Measurements from ENCODE around the gene MYEF2. TPM values are rescaled to one million over a fixed set of nuclear protein-coding genes. Genes with fewer than 3 reads are reported as not detected.

MYEF2 gene
- total RNA-seq, 1 experiment from 2014 or later = 27.6 TPM

DNA sequence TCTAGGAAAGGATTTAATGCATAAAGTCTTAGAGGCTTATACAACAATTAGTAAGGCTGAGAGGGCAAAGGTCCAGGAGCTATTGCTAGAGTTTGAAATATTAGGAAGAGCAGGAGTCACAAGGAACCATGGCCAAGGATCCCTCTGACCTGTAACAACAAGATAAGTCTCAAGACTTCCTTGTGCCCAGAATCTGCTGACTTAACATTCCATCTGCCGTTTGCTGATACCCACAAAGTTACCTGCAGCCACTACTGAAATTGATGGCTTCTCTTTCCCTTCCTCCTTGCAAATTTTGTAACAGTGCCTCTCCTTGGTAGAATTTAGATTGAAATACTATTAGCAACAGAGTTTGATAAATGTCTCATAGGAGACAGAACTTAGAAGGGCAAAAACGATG, 4.7 kb upstream of the MYEF2 start:
- Mint-ChIP-seq H3K4me3 (ENCODE audit: unreplicated experiment) (no peak overlapping the region), H3K36me3 (ENCODE audit: insufficient read depth, unreplicated experiment) (no peaks in the 10 kb centered on the region), H3K27ac (ENCODE audit: low read depth, unreplicated experiment) (no peak overlapping the region), H3K4me1 (ENCODE audit: insufficient read depth, unreplicated experiment) (peaks cover 5% of the 10 kb centered on the region), H3K9me3 (ENCODE audit: unreplicated experiment) (no peaks in the 10 kb centered on the region), H3K27me3 (ENCODE audit: insufficient read depth, unreplicated experiment) (peaks cover 17% of the 10 kb centered on the region)
- TF ChIP-seq, protein P1, sequence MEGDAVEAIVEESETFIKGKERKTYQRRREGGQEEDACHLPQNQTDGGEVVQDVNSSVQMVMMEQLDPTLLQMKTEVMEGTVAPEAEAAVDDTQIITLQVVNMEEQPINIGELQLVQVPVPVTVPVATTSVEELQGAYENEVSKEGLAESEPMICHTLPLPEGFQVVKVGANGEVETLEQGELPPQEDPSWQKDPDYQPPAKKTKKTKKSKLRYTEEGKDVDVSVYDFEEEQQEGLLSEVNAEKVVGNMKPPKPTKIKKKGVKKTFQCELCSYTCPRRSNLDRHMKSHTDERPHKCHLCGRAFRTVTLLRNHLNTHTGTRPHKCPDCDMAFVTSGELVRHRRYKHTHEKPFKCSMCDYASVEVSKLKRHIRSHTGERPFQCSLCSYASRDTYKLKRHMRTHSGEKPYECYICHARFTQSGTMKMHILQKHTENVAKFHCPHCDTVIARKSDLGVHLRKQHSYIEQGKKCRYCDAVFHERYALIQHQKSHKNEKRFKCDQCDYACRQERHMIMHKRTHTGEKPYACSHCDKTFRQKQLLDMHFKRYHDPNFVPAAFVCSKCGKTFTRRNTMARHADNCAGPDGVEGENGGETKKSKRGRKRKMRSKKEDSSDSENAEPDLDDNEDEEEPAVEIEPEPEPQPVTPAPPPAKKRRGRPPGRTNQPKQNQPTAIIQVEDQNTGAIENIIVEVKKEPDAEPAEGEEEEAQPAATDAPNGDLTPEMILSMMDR (IDR thresholded peaks at IDR 0.05; ENCODE audit: unreplicated experiment) = no peak
- no TSS peak for BruUV-seq (replicated peaks)
- intact Hi-C loops (cut with micrococcal nuclease) = no loop called here
- ChIA-PET POLR2A (no interaction called here), CTCF (no interaction called here)
- DNase-seq (ENCODE audit: unreplicated experiment) = no peak

DNA sequence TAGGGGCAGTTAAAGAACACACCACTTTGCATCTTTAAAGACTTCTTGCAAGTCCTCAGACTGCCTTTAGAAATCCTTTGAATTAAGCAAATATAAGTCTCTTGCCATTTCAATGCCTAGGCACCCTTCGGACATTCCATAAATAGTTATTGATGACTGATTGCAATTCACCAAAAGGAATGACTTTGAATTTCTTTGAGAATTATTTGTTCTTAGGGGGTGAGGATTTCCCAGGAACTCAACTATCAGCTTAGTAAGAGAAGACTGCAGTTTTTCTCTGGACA, 495 bp upstream of the MYEF2 start:
- H3K27me3 Mint-ChIP-seq (ENCODE audit: insufficient read depth, unreplicated experiment) = no peaks in the 10 kb centered on the region
- H3K27ac Mint-ChIP-seq (ENCODE audit: low read depth, unreplicated experiment) = no peak overlapping the region
- no peak for DNase-seq (ENCODE audit: unreplicated experiment)
- H3K4me1 Mint-ChIP-seq (ENCODE audit: insufficient read depth, unreplicated experiment) = peaks cover 7% of the 10 kb centered on the region
- no TSS peak for BruUV-seq (replicated peaks)
- intact Hi-C loops (cut with micrococcal nuclease) = no loop called here
- POLR2A ChIA-PET = no interaction called here
- H3K9me3 Mint-ChIP-seq (ENCODE audit: unreplicated experiment) = no peaks in the 10 kb centered on the region
- peak overlapping the region; percentile 85 for H3K4me3 Mint-ChIP-seq (ENCODE audit: unreplicated experiment)
- TF ChIP-seq, protein P1 (IDR thresholded peaks at IDR 0.05; ENCODE audit: unreplicated experiment) = no peak
- CTCF ChIA-PET = interaction anchor here (1.0 kb wide), 1 partner anchor 66 kb away, joined by 4 read pairs; no protein-coding TSS in a partner anchor
- H3K36me3 Mint-ChIP-seq (ENCODE audit: insufficient read depth, unreplicated experiment) = no peaks in the 10 kb centered on the region

DNA sequence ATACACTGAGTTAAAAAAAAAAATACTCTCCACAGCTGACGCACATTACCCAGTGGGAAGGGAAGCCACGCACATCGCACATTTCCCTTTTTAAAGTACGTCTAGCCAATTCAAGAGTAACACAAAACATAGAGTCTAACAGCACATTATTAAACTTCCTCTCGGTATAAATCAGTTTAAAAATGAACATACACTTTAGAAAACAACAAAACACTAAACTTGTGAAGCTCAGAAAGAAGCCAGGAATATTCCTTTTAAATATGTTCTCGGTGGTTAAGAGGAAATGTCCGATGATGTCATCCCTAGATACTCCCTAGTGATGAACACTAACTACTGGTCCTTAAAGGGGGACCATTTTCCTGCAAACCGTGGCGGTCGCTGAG, 721 bp downstream of the MYEF2 start:
- TF ChIP-seq, protein P1 (IDR thresholded peaks at IDR 0.05; ENCODE audit: unreplicated experiment) = no peak
- no peaks in the 10 kb centered on the region for H3K36me3 Mint-ChIP-seq (ENCODE audit: insufficient read depth, unreplicated experiment)
- no peaks in the 10 kb centered on the region for H3K27me3 Mint-ChIP-seq (ENCODE audit: insufficient read depth, unreplicated experiment)
- peaks cover 7% of the 10 kb centered on the region for H3K4me1 Mint-ChIP-seq (ENCODE audit: insufficient read depth, unreplicated experiment)
- H3K4me3 Mint-ChIP-seq (ENCODE audit: unreplicated experiment) = peak overlapping the region; percentile 85
- ChIA-PET POLR2A (interaction anchor here (0.7 to 2.1 kb wide), 4 partner anchors 10 to 460 kb away, joined by 3 to 7 read pairs (median 3); partner anchors contain the start of gene SEMA6D), CTCF (interaction anchor here (0.6 to 0.7 kb wide), 3 partner anchors 201 to 783 kb away, joined by 3 to 8 read pairs (median 3); no protein-coding TSS in a partner anchor)
- no peaks in the 10 kb centered on the region for H3K9me3 Mint-ChIP-seq (ENCODE audit: unreplicated experiment)
- intact Hi-C loops (cut with micrococcal nuclease) = no loop called here
- peak; percentile 12 for DNase-seq (ENCODE audit: unreplicated experiment)
- no TSS peak for BruUV-seq (replicated peaks)
- H3K27ac Mint-ChIP-seq (ENCODE audit: low read depth, unreplicated experiment) = no peak overlapping the region

DNA sequence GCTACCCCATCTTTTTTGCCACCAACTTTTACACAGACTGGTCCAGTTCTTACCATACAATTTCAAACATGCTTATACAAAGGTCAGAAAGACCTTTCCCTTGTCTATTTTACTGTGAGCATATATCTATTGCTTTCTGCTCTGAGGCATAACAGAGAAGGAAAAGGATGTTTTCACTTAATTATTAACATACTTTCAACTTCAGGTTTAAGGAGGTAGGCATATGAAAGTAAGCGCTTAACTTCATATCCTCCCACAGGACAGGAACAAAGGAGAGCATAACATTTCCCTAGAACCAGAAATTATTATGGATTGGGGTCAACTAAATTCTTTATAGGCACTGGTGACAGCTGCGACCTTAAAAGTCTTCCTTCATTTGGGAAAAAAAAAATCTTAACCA, 1.1 kb downstream of the MYEF2 start:
- TF ChIP-seq, protein P1 (IDR thresholded peaks at IDR 0.05; ENCODE audit: unreplicated experiment) = no peak
- H3K4me1 Mint-ChIP-seq (ENCODE audit: insufficient read depth, unreplicated experiment) = peaks cover 7% of the 10 kb centered on the region
- H3K9me3 Mint-ChIP-seq (ENCODE audit: unreplicated experiment) = no peaks in the 10 kb centered on the region
- no peaks in the 10 kb centered on the region for H3K27me3 Mint-ChIP-seq (ENCODE audit: insufficient read depth, unreplicated experiment)
- POLR2A ChIA-PET = interaction anchor here (0.7 to 2.1 kb wide), 3 partner anchors 9 to 460 kb away, joined by 3 to 7 read pairs (median 3); partner anchors contain the start of gene SEMA6D
- H3K27ac Mint-ChIP-seq (ENCODE audit: low read depth, unreplicated experiment) = no peak overlapping the region
- DNase-seq (ENCODE audit: unreplicated experiment) = no peak
- TSS peak; percentile 62 for BruUV-seq (replicated peaks)
- H3K36me3 Mint-ChIP-seq (ENCODE audit: insufficient read depth, unreplicated experiment) = no peaks in the 10 kb centered on the region
- intact Hi-C loops (cut with micrococcal nuclease) = no loop called here
- CTCF ChIA-PET = interaction anchor here (0.6 to 0.7 kb wide), 3 partner anchors 200 to 779 kb away, joined by 3 to 8 read pairs (median 3); no protein-coding TSS in a partner anchor
- peak overlapping the region; percentile 85 for H3K4me3 Mint-ChIP-seq (ENCODE audit: unreplicated experiment)

Data from MCF 10A (cell line).